ENCODE measurements around the gene DUS1L.

Gene DUS1L

DNA sequence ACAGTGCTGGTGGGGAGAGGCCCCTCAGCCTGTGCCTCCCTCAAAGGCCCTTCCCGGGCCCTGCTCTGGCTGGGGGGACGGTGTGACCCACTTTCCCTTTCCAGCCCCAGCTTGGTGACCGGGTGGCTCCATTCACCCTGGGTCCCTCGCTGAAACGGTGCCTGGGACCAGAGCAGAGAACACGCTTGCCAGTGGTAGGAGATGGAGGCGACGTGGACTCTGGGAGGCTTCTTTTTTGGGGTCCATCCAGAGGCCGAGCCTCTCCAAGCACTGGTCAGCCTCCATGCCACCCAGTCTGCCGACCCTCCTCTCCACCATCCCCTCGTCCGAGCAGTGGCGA is 50.7 kb downstream of the DUS1L start:
- Histone ChIP-seq H3K9ac (ENCODE audit: low read depth, low read length) (no peak overlapping the region), H3K36me3 (ENCODE audit: insufficient read depth, low read length) (no peaks in the 10 kb centered on the region), H3K9me3 (ENCODE audit: control insufficient read depth, insufficient read depth, low read length) (no peaks in the 10 kb centered on the region), H3K4me1 (ENCODE audit: insufficient read depth, low read length) (no peaks in the 10 kb centered on the region; the same call in 1 of the 2 replicates)

DNA sequence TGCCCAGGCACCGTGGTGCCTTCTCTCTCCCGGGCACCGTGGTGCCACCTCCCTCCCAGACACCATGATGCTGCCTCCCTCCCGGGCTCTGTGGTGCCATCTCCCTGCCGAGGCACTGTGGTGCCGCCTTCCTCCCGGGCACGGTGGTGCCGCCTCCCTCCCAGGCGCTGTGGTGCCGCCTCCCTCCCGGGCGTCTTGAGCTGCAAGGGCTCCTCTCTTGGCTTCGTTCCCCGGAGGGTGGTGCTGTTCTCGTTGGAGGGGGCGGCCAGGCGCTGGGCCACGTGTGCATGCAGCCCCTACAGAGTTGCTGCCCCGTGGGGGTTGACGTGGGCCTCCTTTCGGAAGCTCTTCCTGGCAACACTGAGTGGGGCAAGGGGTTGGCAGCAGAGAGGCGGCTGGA is 51.2 kb downstream of the DUS1L start:
- Histone ChIP-seq H3K36me3 (ENCODE audit: insufficient read depth, low read length) (no peaks in the 10 kb centered on the region), H3K9me3 (ENCODE audit: control insufficient read depth, insufficient read depth, low read length) (no peaks in the 10 kb centered on the region), H3K9ac (ENCODE audit: low read depth, low read length) (no peak overlapping the region), H3K4me1 (ENCODE audit: insufficient read depth, low read length) (no peaks in the 10 kb centered on the region; the same call in 1 of the 2 replicates)

DNA sequence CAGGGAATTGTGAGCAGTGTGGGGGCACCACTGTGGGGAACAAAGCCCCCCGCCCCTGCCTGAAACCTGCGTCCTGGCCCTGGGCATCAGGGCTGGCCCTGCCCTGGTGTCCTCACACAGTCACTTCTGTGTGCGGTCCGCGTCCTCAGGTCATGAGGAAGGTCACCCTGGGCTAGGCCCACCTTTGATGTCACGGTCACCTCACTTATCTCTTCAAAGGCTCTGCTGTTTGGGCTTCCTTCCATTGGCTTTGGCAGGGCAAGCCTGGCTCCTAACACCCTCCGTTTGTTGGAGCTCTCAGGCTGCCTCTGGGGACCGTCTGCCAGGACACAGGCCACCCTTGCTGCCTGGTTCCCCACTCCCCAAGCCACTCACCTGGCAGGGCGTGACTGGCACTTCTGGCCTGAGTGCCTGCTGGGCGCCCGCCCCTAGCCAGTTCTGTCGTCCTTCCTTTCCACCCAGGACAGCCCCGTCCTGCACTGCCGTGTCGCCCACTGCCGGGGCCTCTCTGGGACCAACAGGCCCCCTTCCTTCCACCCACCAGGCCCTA is 51.8 kb downstream of the DUS1L start:
- H3K9ac ChIP-seq (ENCODE audit: low read depth, low read length): no peak overlapping the region
- no peaks in the 10 kb centered on the region; the same call in 1 of the 2 replicates for H3K4me1 ChIP-seq (ENCODE audit: insufficient read depth, low read length)
- no peaks in the 10 kb centered on the region for H3K36me3 ChIP-seq (ENCODE audit: insufficient read depth, low read length)

DNA sequence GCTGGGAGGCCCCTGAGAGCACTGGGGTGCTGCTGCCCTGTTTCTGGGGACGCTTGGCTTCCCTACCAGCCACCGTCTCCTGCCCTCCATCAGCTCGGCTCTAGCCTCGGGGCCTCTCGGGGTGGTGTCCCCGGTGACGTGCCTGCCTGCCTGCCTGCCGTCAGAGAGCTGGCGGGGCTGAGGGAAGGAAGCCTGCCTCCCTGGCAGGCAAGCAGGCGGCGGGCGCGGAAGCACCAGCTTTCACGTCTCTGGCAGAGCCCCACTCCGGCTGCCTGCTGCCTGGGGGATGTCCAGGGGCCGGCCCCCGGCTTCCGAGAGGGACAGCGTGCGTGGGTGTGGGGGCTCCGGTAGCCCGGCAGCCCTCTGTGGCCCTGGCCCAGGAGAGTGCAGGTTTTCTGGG is 52.3 kb downstream of the DUS1L start:
- no peaks in the 10 kb centered on the region; the same call in 1 of the 2 replicates for H3K4me1 ChIP-seq (ENCODE audit: insufficient read depth, low read length)
- no peak overlapping the region for H3K9ac ChIP-seq (ENCODE audit: low read depth, low read length)
- no peaks in the 10 kb centered on the region for H3K36me3 ChIP-seq (ENCODE audit: insufficient read depth, low read length)
- H3K9me3 ChIP-seq (ENCODE audit: control insufficient read depth, insufficient read depth, low read length): no peaks in the 10 kb centered on the region

More for the DNA sequence above, 51.8 kb downstream of the DUS1L start:
- no peaks in the 10 kb centered on the region for H3K9me3 ChIP-seq (ENCODE audit: control insufficient read depth, insufficient read depth, low read length)

DNA sequence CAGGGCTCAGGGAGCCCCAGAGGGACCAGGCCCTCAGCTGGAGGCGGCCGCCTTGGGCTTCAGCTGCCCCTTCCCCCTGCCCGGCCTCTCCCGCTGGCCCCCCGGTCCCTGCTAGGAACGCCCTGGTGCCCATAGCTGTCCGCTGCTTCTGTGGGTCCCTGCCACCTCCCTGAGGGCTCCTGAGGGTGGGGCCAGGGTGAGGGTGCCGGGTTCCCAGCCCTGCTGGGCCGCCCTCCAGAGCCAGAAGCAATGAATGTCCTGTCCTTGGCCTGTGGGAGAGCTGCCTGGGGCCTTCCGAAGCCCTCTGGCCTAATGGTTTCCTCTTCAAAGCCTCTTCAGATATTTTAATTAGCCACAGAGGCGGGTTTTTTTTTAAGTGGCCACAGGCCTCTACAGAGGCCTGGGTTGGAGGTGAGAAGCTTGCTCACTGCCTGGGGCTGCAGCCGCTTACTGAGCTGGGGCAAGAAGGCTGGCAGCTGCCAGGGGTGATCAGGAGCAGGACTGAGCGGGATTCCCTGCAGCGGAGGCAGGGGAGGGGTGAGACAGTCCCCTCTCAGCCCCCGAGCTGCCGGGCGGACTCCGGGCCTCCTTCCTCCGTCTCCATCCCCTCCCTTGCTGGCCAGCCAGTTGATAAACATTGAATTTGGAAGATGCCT is 52.8 kb downstream of the DUS1L start:
- Histone ChIP-seq H3K36me3 (ENCODE audit: insufficient read depth, low read length) (no peaks in the 10 kb centered on the region), H3K4me1 (ENCODE audit: insufficient read depth, low read length) (no peaks in the 10 kb centered on the region; the same call in 1 of the 2 replicates), H3K9me3 (ENCODE audit: control insufficient read depth, insufficient read depth, low read length) (no peaks in the 10 kb centered on the region), H3K9ac (ENCODE audit: low read depth, low read length) (no peak overlapping the region)

DNA sequence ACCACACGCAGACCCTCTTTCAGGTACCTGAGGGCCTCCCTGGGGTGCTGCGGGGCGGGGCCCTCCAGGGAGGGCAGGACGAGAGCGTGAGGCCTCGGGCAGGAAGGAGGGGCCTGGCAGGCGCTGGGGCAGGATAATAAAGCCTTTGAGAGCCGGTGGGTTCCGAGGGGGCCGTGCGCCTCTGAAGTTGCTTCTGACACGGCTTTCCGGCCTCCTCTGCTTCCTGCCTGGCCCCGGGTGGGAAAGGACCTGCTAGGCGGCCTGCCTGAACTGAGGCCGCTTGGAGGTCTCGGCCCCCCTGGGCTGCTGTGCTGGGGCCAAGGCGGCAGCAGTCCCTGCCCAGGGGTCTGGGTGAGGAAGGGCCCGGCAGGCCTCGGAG is 53.4 kb downstream of the DUS1L start:
- H3K4me1 ChIP-seq (ENCODE audit: insufficient read depth, low read length): no peaks in the 10 kb centered on the region; the same call in 1 of the 2 replicates
- H3K9me3 ChIP-seq (ENCODE audit: control insufficient read depth, insufficient read depth, low read length): no peaks in the 10 kb centered on the region
- H3K9ac ChIP-seq (ENCODE audit: low read depth, low read length): no peak overlapping the region
- no peaks in the 10 kb centered on the region for H3K36me3 ChIP-seq (ENCODE audit: insufficient read depth, low read length)

DNA sequence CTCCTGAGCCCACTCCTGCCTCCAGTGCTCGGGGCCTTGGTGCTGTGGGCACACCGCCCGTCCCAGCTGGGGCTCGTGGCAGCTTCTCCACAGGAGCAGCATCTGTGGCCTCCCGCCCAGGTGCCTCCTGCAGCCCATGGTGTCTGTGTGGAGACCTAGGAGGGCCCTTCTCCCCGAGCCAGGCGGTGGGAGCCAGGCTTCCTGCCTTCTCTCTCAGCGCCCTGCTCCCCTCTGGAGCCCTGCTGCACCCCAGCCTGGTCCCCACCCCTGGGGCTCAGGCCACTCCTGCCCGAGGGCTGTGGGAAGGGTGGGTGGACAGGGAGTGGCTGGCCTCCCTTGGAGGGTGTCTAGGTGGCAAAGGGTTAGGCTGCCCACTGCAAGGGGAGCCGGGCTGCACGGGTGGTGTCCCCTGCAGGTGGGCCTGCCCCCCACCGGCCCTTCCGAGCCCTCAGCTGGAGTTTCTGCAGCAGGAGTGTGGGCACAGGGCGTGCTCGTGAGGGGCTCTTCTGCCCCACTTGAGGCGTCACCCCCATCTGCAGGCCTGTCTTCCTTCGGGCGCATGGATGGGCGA is 53.9 kb downstream of the DUS1L start:
- Histone ChIP-seq H3K9ac (ENCODE audit: low read depth, low read length) (no peak overlapping the region), H3K36me3 (ENCODE audit: insufficient read depth, low read length) (no peaks in the 10 kb centered on the region), H3K9me3 (ENCODE audit: control insufficient read depth, insufficient read depth, low read length) (no peaks in the 10 kb centered on the region), H3K4me1 (ENCODE audit: insufficient read depth, low read length) (no peaks in the 10 kb centered on the region; the same call in 1 of the 2 replicates)

DNA sequence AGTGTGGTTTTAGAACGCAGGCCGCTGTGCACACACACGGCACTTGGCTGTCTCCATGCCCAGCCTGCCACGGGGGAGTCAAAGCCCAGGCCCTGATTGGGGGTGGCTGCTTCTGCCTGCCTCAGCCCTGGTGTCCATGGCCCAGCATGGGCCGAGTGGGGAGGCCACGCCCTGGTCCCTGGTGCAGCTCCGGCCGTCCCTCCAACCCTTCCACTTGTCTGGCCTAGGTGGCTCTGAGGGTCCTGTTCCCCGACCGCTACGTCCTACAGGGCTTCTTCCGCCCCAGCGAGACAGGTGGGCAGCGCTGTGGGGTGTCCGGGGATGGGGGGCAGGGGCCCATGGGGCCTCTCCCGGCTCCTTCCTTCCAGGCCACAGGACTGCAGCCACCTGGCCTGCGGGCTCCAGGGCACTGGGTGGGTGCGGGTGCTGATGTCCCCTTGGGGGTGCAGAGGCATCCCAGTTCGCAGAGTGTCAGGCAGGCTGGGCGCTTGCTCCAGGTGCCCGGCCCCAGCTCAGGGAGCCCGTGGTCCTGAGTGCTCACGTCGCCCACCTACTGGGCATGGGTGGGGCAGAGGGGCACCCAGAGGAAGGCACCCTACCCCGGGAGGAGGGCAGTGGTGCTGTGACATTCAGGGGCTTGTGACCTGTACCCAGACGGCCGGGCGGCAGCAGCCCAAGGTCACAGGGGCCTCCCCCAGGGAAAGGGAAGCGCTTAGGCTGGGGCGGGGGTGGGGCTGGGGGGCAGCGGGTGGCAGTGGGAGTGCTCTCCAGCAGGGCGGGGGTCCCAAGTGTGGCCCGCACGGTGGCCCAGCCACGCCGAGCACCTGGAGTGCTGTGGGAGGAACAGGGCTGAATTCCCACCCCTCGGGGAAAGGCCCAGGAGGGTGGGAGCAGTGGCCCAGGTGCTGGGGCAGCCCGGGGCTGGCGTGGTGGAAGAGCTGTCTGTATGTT is 54.8 kb downstream of the DUS1L start:
- H3K36me3 ChIP-seq (ENCODE audit: insufficient read depth, low read length): no peaks in the 10 kb centered on the region
- H3K9ac ChIP-seq (ENCODE audit: low read depth, low read length): no peak overlapping the region
- no peaks in the 10 kb centered on the region; the same call in 1 of the 2 replicates for H3K4me1 ChIP-seq (ENCODE audit: insufficient read depth, low read length)
- no peaks in the 10 kb centered on the region for H3K9me3 ChIP-seq (ENCODE audit: control insufficient read depth, insufficient read depth, low read length)

DNA sequence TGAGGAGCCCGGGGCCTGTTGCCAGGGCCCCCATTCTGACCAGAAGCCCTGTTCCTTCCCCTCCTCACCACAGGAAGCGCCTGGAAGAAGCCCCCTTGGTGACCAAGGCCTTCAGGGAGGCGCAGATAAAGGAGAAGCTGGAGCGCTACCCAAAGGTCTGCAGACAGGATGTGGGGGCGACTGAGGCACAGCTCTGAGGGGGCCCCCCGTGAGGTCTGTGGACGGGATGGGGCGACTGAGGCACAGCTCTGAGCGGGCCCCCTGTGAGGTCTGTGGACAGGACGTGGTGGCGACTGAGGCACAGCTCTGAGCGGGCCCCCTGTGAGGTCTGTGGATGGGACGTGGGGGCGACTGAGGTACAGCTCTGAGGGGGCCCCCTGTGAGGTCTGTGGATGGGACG is 56.2 kb downstream of the DUS1L start:
- Histone ChIP-seq H3K36me3 (ENCODE audit: insufficient read depth, low read length) (no peaks in the 10 kb centered on the region), H3K9ac (ENCODE audit: low read depth, low read length) (no peak overlapping the region), H3K9me3 (ENCODE audit: control insufficient read depth, insufficient read depth, low read length) (no peaks in the 10 kb centered on the region), H3K4me1 (ENCODE audit: insufficient read depth, low read length) (no peaks in the 10 kb centered on the region; the same call in 1 of the 2 replicates)

DNA sequence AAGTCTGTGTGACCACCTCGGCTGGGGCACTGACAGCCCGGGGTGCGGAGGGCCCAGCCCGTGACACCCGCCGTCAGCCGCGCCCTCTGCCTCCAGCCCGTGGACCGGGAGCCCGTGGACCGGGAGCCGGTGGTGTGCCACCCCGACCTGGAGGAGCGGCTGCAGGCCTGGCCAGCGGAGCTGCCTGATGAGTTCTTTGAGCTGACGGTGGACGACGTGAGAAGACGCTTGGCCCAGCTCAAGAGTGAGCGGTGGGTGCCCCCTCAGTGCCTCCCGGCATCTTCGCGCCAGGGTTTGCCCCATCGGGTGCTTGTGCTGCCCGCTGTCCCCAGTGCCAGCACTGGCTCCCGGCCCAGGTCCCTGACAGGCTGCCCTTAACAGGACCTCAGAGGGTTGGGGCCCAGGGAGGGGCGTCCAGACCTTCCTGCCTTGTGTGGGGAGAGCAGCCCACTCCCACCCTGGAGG is 56.6 kb downstream of the DUS1L start:
- Histone ChIP-seq H3K9ac (ENCODE audit: low read depth, low read length) (no peak overlapping the region), H3K4me1 (ENCODE audit: insufficient read depth, low read length) (no peaks in the 10 kb centered on the region; the same call in 1 of the 2 replicates), H3K36me3 (ENCODE audit: insufficient read depth, low read length) (no peaks in the 10 kb centered on the region), H3K9me3 (ENCODE audit: control insufficient read depth, insufficient read depth, low read length) (no peaks in the 10 kb centered on the region)

DNA sequence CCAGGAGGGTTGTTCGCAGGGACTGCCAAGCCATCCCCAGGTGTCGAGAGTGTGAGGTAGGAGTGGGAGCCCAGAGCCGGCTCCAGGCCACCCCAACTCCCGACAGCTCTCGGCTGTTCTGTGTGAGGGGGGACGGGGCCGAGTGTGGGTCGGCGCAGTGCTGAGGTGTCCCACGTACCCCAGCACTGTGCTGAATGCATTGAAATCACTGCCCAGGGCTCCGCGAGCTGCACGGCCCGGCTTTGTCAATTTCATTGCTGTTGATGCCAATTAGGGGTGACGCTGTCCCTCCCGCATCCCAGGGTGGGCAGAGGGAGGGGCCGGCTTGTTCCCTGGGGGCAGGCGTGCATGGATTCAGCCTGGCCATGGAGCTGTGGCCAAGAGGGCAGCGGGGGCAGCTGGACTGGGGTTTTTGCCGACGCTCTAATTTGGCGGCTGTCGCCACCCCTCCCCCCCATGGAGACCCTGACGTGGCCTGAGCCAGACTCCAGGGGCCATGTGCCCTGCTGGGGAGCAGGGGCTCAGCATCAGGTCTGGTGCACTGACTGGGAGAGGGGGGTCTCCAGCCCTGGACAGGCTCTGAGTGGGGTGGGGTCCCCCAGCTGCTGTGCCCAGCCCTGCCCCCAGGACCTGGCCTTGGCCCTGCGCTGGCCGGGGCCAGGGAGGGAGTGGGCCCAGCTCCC is 57.2 kb downstream of the DUS1L start:
- Histone ChIP-seq H3K9ac (ENCODE audit: low read depth, low read length) (no peak overlapping the region), H3K36me3 (ENCODE audit: insufficient read depth, low read length) (no peaks in the 10 kb centered on the region), H3K9me3 (ENCODE audit: control insufficient read depth, insufficient read depth, low read length) (no peaks in the 10 kb centered on the region), H3K4me1 (ENCODE audit: insufficient read depth, low read length) (peaks cover 3% of the 10 kb centered on the region; the same call in 1 of the 2 replicates)
